ENCODE results near the gene ADAMTS4.
A peak's percentile ranks its signal among the peaks of the same experiment; 100 is the strongest.

ADAMTS4 gene

GRCh38 chr1:161145832-161146231 lies 53.0 kb downstream of the ADAMTS4 start:
- Histone ChIP-seq H3K4ac (ENCODE audit: low read depth in 1 of 2, low read length in 2 of 2) (no peak overlapping the region), H3K9me3 (ENCODE audit: control insufficient read depth, low read length) (no peaks in the 10 kb centered on the region), H2BK5ac (ENCODE audit: low read depth, low read length, poor library complexity, severe bottlenecking) (no peak overlapping the region), H3K27ac (ENCODE audit: low read length, poor library complexity, severe bottlenecking) (no peak overlapping the region), H2BK120ac (ENCODE audit: low read depth, low read length) (no peak overlapping the region), H2BK15ac (ENCODE audit: low read depth, poor library complexity, severe bottlenecking) (no peak overlapping the region), H4K8ac (ENCODE audit: low read length) (no peak overlapping the region), H3K4me1 (ENCODE audit: control insufficient read depth, insufficient read depth, low read depth, low read length) (no peaks in the 10 kb centered on the region), H3K27me3 (ENCODE audit: control insufficient read depth in 1 of 2, insufficient read depth in 1 of 2, low read length in 2 of 2) (no peaks in the 10 kb centered on the region), H3K36me3 (ENCODE audit: control insufficient read depth in 1 of 2, insufficient read depth in 2 of 2, low read depth in 1 of 2, low read length in 2 of 2) (no peaks in the 10 kb centered on the region), H3K9ac (ENCODE audit: low read length) (no peak overlapping the region), H2AK5ac (ENCODE audit: low read length, severe bottlenecking) (no peak overlapping the region), H3K14ac (ENCODE audit: low read length in 2 of 2) (no peak overlapping the region), H3K4me2 (ENCODE audit: low read length, poor library complexity, severe bottlenecking) (no peak overlapping the region), H3K23ac (ENCODE audit: low read length in 2 of 2) (no peak overlapping the region), H3K18ac (ENCODE audit: low read depth in 1 of 2, low read length in 2 of 2) (no peak overlapping the region), H2BK12ac (ENCODE audit: low read length in 2 of 2) (no peak overlapping the region), H2AFZ (ENCODE audit: low read depth, low read length) (no peak overlapping the region), H4K91ac (ENCODE audit: low read length) (no peak overlapping the region), H3K79me1 (replicated peaks; ENCODE audit: low read length, poor library complexity, severe bottlenecking) (peaks cover 4% of the 10 kb centered on the region), H3K4me3 (ENCODE audit: insufficient read depth in 1 of 2, low read depth in 1 of 2, low read length in 2 of 2) (no peak overlapping the region)
- WGBS: 95% methylated on average over 2 of the region's 3 CpGs
- no peak for DNase-seq

- Histone ChIP-seq H3K14ac (ENCODE audit: low read length in 2 of 2) (no peak overlapping the region), H4K91ac (ENCODE audit: low read length) (no peak overlapping the region)
- WGBS: 96% methylated on average over 29 of the region's 29 CpGs
These were observed 58.0 kb downstream of the ADAMTS4 start for GRCh38 chr1:161140755-161141400.

GRCh38 chr1:161139766-161140165 lies 59.1 kb downstream of the ADAMTS4 start:
- H2AFZ ChIP-seq (ENCODE audit: low read depth, low read length): no peak overlapping the region
- no peak overlapping the region for H4K91ac ChIP-seq (ENCODE audit: low read length)
- WGBS: no CpG with 5 or more reads among the region's 1 CpG
- no peak overlapping the region for H4K8ac ChIP-seq (ENCODE audit: low read length)
- H3K27ac ChIP-seq (ENCODE audit: low read length, poor library complexity, severe bottlenecking): no peak overlapping the region
- H3K23ac ChIP-seq (ENCODE audit: low read length in 2 of 2): no peak overlapping the region
- H3K79me1 ChIP-seq (replicated peaks; ENCODE audit: low read length, poor library complexity, severe bottlenecking): peaks cover 29% of the 10 kb centered on the region
- no peak overlapping the region for H3K4ac ChIP-seq (ENCODE audit: low read depth in 1 of 2, low read length in 2 of 2)
- no peaks in the 10 kb centered on the region for H3K4me1 ChIP-seq (ENCODE audit: control insufficient read depth, insufficient read depth, low read depth, low read length)
- H2BK12ac ChIP-seq (ENCODE audit: low read length in 2 of 2): no peak overlapping the region
- no peaks in the 10 kb centered on the region for H3K9me3 ChIP-seq (ENCODE audit: control insufficient read depth, low read length)
- no peaks in the 10 kb centered on the region for H3K27me3 ChIP-seq (ENCODE audit: control insufficient read depth in 1 of 2, insufficient read depth in 1 of 2, low read length in 2 of 2)
- H3K4me2 ChIP-seq (ENCODE audit: low read length, poor library complexity, severe bottlenecking): no peak overlapping the region
- H2BK15ac ChIP-seq (ENCODE audit: low read depth, poor library complexity, severe bottlenecking): no peak overlapping the region
- no peak overlapping the region for H3K18ac ChIP-seq (ENCODE audit: low read depth in 1 of 2, low read length in 2 of 2)
- H3K36me3 ChIP-seq (ENCODE audit: control insufficient read depth in 1 of 2, insufficient read depth in 2 of 2, low read depth in 1 of 2, low read length in 2 of 2): peaks cover 0 to 1% of the 10 kb centered on the region in 2 experiments
- no peak overlapping the region for H3K9ac ChIP-seq (ENCODE audit: low read length)
- peak; percentile 70 for DNase-seq
- H2AK5ac ChIP-seq (ENCODE audit: low read length, severe bottlenecking): no peak overlapping the region
- H3K4me3 ChIP-seq (ENCODE audit: insufficient read depth in 1 of 2, low read depth in 1 of 2, low read length in 2 of 2): no peak overlapping the region
- no peak overlapping the region for H3K14ac ChIP-seq (ENCODE audit: low read length in 2 of 2)
- H2BK5ac ChIP-seq (ENCODE audit: low read depth, low read length, poor library complexity, severe bottlenecking): no peak overlapping the region
- H2BK120ac ChIP-seq (ENCODE audit: low read depth, low read length): no peak overlapping the region

More at GRCh38 chr1:161140755-161141400, 58.0 kb downstream of the ADAMTS4 start:
- no peaks in the 10 kb centered on the region for H3K9me3 ChIP-seq (ENCODE audit: control insufficient read depth, low read length)
- H2BK12ac ChIP-seq (ENCODE audit: low read length in 2 of 2): no peak overlapping the region
- H3K27me3 ChIP-seq (ENCODE audit: control insufficient read depth in 1 of 2, insufficient read depth in 1 of 2, low read length in 2 of 2): no peaks in the 10 kb centered on the region
- no peak overlapping the region for H2BK5ac ChIP-seq (ENCODE audit: low read depth, low read length, poor library complexity, severe bottlenecking)
- no peaks in the 10 kb centered on the region for H3K4me1 ChIP-seq (ENCODE audit: control insufficient read depth, insufficient read depth, low read depth, low read length)
- H3K36me3 ChIP-seq (ENCODE audit: control insufficient read depth in 1 of 2, insufficient read depth in 2 of 2, low read depth in 1 of 2, low read length in 2 of 2): no peaks in the 10 kb centered on the region
- no peak overlapping the region for H3K18ac ChIP-seq (ENCODE audit: low read depth in 1 of 2, low read length in 2 of 2)
- H3K27ac ChIP-seq (ENCODE audit: low read length, poor library complexity, severe bottlenecking): no peak overlapping the region
- no peak overlapping the region for H3K23ac ChIP-seq (ENCODE audit: low read length in 2 of 2)
- H2BK120ac ChIP-seq (ENCODE audit: low read depth, low read length): no peak overlapping the region
- peaks cover 24% of the 10 kb centered on the region for H3K79me1 ChIP-seq (replicated peaks; ENCODE audit: low read length, poor library complexity, severe bottlenecking)
- no peak overlapping the region for H3K4me2 ChIP-seq (ENCODE audit: low read length, poor library complexity, severe bottlenecking)
- no peak overlapping the region for H3K4me3 ChIP-seq (ENCODE audit: insufficient read depth in 1 of 2, low read depth in 1 of 2, low read length in 2 of 2)
- no peak overlapping the region for H3K9ac ChIP-seq (ENCODE audit: low read length)
- H2AK5ac ChIP-seq (ENCODE audit: low read length, severe bottlenecking): no peak overlapping the region
- H3K4ac ChIP-seq (ENCODE audit: low read depth in 1 of 2, low read length in 2 of 2): no peak overlapping the region
- H2BK15ac ChIP-seq (ENCODE audit: low read depth, poor library complexity, severe bottlenecking): no peak overlapping the region
- no peak overlapping the region for H4K8ac ChIP-seq (ENCODE audit: low read length)
- no peak for DNase-seq
- no peak overlapping the region for H2AFZ ChIP-seq (ENCODE audit: low read depth, low read length)

- no peak overlapping the region for H3K4me2 ChIP-seq (ENCODE audit: low read length, poor library complexity, severe bottlenecking)
- H3K14ac ChIP-seq (ENCODE audit: low read length in 2 of 2): no peak overlapping the region
- H3K79me1 ChIP-seq (replicated peaks; ENCODE audit: low read length, poor library complexity, severe bottlenecking): peaks cover 30% of the 10 kb centered on the region
- no peak overlapping the region for H4K8ac ChIP-seq (ENCODE audit: low read length)
- peaks cover 7% of the 10 kb centered on the region for H3K4me1 ChIP-seq (ENCODE audit: control insufficient read depth, insufficient read depth, low read depth, low read length)
- 100% methylated on average over 1 of the region's 1 CpG for WGBS
- H4K91ac ChIP-seq (ENCODE audit: low read length): no peak overlapping the region
- no peak overlapping the region for H3K9ac ChIP-seq (ENCODE audit: low read length)
- no peaks in the 10 kb centered on the region for H3K9me3 ChIP-seq (ENCODE audit: control insufficient read depth, low read length)
- no peak overlapping the region for H2BK15ac ChIP-seq (ENCODE audit: low read depth, poor library complexity, severe bottlenecking)
- H3K4ac ChIP-seq (ENCODE audit: low read depth in 1 of 2, low read length in 2 of 2): no peak overlapping the region
- H3K18ac ChIP-seq (ENCODE audit: low read depth in 1 of 2, low read length in 2 of 2): no peak overlapping the region
- no peak overlapping the region for H2AFZ ChIP-seq (ENCODE audit: low read depth, low read length)
- no peak overlapping the region for H2AK5ac ChIP-seq (ENCODE audit: low read length, severe bottlenecking)
- H2BK12ac ChIP-seq (ENCODE audit: low read length in 2 of 2): no peak overlapping the region
- no peak overlapping the region for H3K23ac ChIP-seq (ENCODE audit: low read length in 2 of 2)
- no peak overlapping the region for H2BK5ac ChIP-seq (ENCODE audit: low read depth, low read length, poor library complexity, severe bottlenecking)
- H3K4me3 ChIP-seq (ENCODE audit: insufficient read depth in 1 of 2, low read depth in 1 of 2, low read length in 2 of 2): no peak overlapping the region
- H3K27ac ChIP-seq (ENCODE audit: low read length, poor library complexity, severe bottlenecking): no peak overlapping the region
- DNase-seq: no peak
- peaks cover 0 to 4% of the 10 kb centered on the region in 2 experiments for H3K36me3 ChIP-seq (ENCODE audit: control insufficient read depth in 1 of 2, insufficient read depth in 2 of 2, low read depth in 1 of 2, low read length in 2 of 2)
- no peaks in the 10 kb centered on the region for H3K27me3 ChIP-seq (ENCODE audit: control insufficient read depth in 1 of 2, insufficient read depth in 1 of 2, low read length in 2 of 2)
- H2BK120ac ChIP-seq (ENCODE audit: low read depth, low read length): no peak overlapping the region
These were observed 60.4 kb downstream of the ADAMTS4 start for GRCh38 chr1:161138431-161138830.
